H1 (cell line): ENCODE measurements around the gene DLG5. TPM values are rescaled to one million over a fixed set of nuclear protein-coding genes. Genes with fewer than 3 reads are reported as not detected.

ENCODE experiments used
- KDM4A ChIP-seq: IDR thresholded peaks from one replicate; pipeline ENCODE4 v1.7.1; 2012; ENCODE audit warnings: low read depth, mild to moderate bottlenecking, moderate library complexity, low read length, inconsistent platforms; ENCODE audit not compliant: severe bottlenecking
- RBBP5 ChIP-seq: IDR thresholded peaks from 2 replicates; pipeline ENCODE4 v1.7.1; 2012; ENCODE audit warnings: low read depth, mild to moderate bottlenecking, inconsistent platforms, low read length, moderate library complexity, borderline replicate concordance
- SIX5 ChIP-seq: IDR thresholded peaks from 2 replicates; pipeline ENCODE4 v1.6.1; 2011; ENCODE audit warnings: mild to moderate bottlenecking, low read depth, low read length
- SUZ12 ChIP-seq: fragments of 200-600 bp; sonication (generic); IDR thresholded peaks from 2 replicates; pipeline ENCODE4 v1.6.1; 2012; ENCODE audit warnings: mild to moderate bottlenecking, inconsistent platforms, low read length, moderate library complexity, mixed read lengths
- polyA plus RNA-seq, 7 experiments: library from polyadenylated mRNA; depleted of rRNA in 3 of 7; stranded (reverse) in 5 of 7; unstranded in 2 of 7; fragments of >200 nt in 5 of 7; fragments of 200-250 nt in 2 of 7; gene quantifications; 1 replicate in 5 of 7; 2 replicates in 1 of 7; 4 replicates in 1 of 7; pipeline versions ENCODE4 v1.2.1 to v1.2.3, GENCODE V29; 2011 to 2013; ENCODE audit warnings: missing spikeins in 2 of 7, mixed read lengths in 2 of 7
- total RNA-seq: library from RNA; stranded (reverse); fragmentation: NEBNext Ultra II Directional; extraction: Animal tissue kit (Norgen Biotek cat#: 25700); gene quantifications from 2 replicates; pipeline ENCODE4 v1.2.1, GENCODE V29; 2021
- TF ChIP-seq, protein P1 (sequence below), 3 experiments: IDR thresholded peaks; 1 replicate in 2 of 3; 2 replicates in 1 of 3; pipeline versions ENCODE4 v1.5.1 to v1.6.1; 2011; ENCODE audit warnings: low read length in 3 of 3, mild to moderate bottlenecking in 3 of 3, inconsistent platforms in 2 of 3, low read depth in 1 of 3, moderate library complexity in 1 of 3; ENCODE audit not compliant: insufficient read depth in 1 of 3; ENCODE audit errors: control extremely low read depth in 1 of 3
- TF ChIP-seq, protein P2 (sequence below): IDR thresholded peaks from 2 replicates; pipeline ENCODE4 v1.6.1; 2012; ENCODE audit warnings: inconsistent platforms

Gene DLG5
- total and polyA plus RNA-seq, 2 of the 8 experiments (the other 6 are each of a cell fraction or from before 2014, with no cell fraction given): 15.6 to 71.4 TPM

DNA sequence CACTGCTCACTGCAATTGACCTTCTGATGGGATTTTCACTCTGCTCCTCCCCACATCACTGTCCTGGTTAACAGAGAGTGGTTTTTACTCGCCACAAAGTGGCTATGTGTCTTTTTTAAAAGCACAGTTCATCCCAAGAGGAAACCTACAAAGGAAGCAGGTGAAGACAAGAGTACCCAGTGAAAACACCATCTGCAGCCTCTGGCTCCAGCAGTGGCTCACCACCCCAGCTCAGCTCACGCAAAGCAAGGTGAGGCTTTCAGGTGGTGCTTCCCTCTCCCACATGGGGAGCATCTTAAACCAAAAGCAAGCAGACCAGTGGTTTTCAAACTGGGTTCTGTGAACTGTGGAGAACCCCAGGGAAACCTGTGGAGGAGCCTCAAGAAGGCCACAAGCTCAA, 14.0 kb downstream of the DLG5 start (continued):
- TF ChIP-seq, protein P1, sequence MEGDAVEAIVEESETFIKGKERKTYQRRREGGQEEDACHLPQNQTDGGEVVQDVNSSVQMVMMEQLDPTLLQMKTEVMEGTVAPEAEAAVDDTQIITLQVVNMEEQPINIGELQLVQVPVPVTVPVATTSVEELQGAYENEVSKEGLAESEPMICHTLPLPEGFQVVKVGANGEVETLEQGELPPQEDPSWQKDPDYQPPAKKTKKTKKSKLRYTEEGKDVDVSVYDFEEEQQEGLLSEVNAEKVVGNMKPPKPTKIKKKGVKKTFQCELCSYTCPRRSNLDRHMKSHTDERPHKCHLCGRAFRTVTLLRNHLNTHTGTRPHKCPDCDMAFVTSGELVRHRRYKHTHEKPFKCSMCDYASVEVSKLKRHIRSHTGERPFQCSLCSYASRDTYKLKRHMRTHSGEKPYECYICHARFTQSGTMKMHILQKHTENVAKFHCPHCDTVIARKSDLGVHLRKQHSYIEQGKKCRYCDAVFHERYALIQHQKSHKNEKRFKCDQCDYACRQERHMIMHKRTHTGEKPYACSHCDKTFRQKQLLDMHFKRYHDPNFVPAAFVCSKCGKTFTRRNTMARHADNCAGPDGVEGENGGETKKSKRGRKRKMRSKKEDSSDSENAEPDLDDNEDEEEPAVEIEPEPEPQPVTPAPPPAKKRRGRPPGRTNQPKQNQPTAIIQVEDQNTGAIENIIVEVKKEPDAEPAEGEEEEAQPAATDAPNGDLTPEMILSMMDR (IDR thresholded peaks at IDR 0.05; ENCODE audit: control extremely low read depth in 1 of 3, insufficient read depth in 1 of 3, low read depth in 1 of 3, low read length in 3 of 3): no peak
- TF ChIP-seq KDM4A (no peak), SUZ12 (no peak), RBBP5 (no peak), SIX5 (no peak)
- TF ChIP-seq, protein P2, sequence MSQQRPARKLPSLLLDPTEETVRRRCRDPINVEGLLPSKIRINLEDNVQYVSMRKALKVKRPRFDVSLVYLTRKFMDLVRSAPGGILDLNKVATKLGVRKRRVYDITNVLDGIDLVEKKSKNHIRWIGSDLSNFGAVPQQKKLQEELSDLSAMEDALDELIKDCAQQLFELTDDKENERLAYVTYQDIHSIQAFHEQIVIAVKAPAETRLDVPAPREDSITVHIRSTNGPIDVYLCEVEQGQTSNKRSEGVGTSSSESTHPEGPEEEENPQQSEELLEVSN: no peak
